GM10248 (cell line): ENCODE measurements around the gene ACKR4.

ENCODE experiments used
- CTCF ChIA-PET: fragments of 300-600 bp; sonication (Branson Sonifier 250); formaldehyde crosslinking; extraction: SDS; loops from one replicate; lab custom pipeline; 2021; ENCODE audit warnings: antibody characterized with exemption; lab: Yijun Ruan, JAX
- POLR2A ChIA-PET: fragments of 350-650 bp; sonication (Branson Sonifier 250); formaldehyde crosslinking; extraction: SDS; loops from one replicate; lab custom pipeline; 2020; ENCODE audit warnings: antibody characterized with exemption; lab: Yijun Ruan, JAX
- DNase-seq: peaks from one replicate; pipeline ENCODE4 v3.0.0; 2012; ENCODE audit errors: extremely low spot score
- CTCF ChIP-seq: IDR thresholded peaks from 2 replicates; pipeline ENCODE4 v1.5.1; 2012; ENCODE audit warnings: mild to moderate bottlenecking, low read depth; ENCODE audit errors: extremely low read depth, missing control alignments, control extremely low read depth

Gene ACKR4

GRCh38 chr3:132616780-132617179 is 19.7 kb downstream of the ACKR4 start:
- POLR2A ChIA-PET, result no interaction called here
- TF ChIP-seq CTCF, result no peak
- no peak for DNase-seq
- CTCF ChIA-PET, result interaction anchor here (1.0 to 2.6 kb wide), 2 partner anchors 9 to 80 kb away, joined by 3 to 9 read pairs; no protein-coding TSS in a partner anchor

DNA sequence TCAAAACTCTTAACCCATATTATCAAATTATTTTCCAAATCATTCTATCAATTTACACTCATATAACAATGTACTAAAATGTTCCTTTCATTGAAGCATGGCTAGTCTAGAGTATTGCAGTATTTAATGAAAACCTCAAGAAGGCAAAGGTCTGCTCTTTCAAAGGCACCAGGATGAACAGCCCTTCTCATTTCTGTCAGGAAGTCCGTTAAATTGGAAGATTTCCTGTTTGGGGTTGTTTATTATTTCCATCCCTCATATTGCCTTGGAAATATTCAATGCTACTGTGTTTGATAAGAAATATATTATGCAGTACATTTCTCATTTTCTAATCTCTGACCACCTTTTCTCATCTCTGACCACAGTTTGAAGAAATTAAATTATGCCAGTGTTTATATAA is 25.1 kb downstream of the ACKR4 start:
- ChIA-PET POLR2A (no interaction called here), CTCF (interaction anchor here (1.6 kb wide), 1 partner anchor 86 kb away, joined by 5 read pairs; no protein-coding TSS in a partner anchor)
- TF ChIP-seq CTCF, result no peak
- DNase-seq, result no peak

DNA sequence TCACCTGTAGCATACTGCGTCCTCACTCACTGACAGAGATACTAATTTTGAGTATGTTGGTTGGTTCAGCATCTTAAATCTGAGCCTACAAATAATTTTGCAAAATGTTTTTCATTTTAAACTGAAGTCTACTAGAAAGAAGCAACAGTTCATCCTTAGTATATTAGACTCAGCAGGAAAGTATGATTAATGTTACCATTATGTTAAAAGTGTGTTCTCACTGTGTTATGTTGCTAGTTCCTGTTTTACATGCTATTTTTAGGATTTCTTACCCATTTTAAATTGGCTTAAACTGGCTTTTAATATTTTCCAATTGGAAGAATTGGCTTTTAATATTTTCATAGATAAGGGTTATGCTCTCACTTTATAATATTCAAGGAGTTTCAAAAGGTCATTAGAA is 25.7 kb downstream of the ACKR4 start:
- ChIA-PET POLR2A (no interaction called here), CTCF (interaction anchor here (1.2 to 2.0 kb wide), 5 partner anchors 19 to 1851 kb away, joined by 3 to 9 read pairs (median 4); no protein-coding TSS in a partner anchor)
- no peak for TF ChIP-seq CTCF
- DNase-seq, result no peak

DNA sequence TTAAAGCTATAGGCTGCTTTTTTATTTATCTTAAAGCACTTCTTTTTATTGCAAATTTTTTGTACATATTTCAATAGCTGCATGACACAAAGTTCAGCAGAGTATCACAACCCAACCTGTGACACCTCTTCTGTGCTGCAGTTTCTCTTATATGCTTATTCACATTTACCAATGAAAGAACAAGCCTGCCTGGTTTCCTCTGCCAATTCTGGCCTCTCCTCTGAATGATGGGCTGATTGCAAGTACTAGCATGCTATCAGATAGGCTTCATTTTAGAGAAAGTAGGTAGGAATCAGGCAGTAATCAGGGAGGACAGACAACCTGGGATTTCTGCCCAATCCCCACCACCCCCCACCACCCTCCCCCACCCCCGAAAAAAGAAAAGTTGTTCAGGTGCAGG is 26.6 kb downstream of the ACKR4 start:
- CTCF ChIA-PET, result interaction anchor here (1.2 to 2.0 kb wide), 6 partner anchors 18 to 1850 kb away, joined by 3 to 9 read pairs (median 4); no protein-coding TSS in a partner anchor
- POLR2A ChIA-PET, result interaction anchor here (0.6 kb wide), 1 partner anchor 87 kb away, joined by 3 read pairs; no protein-coding TSS in a partner anchor
- no peak for DNase-seq
- TF ChIP-seq CTCF, result no peak

- POLR2A ChIA-PET, result no interaction called here
- CTCF ChIA-PET, result interaction anchor here (3.3 to 3.4 kb wide), 2 partner anchors 11 to 18 kb away, joined by 13 to 28 read pairs; no protein-coding TSS in a partner anchor
- DNase-seq, result no peak
- no peak for TF ChIP-seq CTCF
Measured at GRCh38 chr3:132624790-132625189, 27.7 kb downstream of the ACKR4 start.

DNA sequence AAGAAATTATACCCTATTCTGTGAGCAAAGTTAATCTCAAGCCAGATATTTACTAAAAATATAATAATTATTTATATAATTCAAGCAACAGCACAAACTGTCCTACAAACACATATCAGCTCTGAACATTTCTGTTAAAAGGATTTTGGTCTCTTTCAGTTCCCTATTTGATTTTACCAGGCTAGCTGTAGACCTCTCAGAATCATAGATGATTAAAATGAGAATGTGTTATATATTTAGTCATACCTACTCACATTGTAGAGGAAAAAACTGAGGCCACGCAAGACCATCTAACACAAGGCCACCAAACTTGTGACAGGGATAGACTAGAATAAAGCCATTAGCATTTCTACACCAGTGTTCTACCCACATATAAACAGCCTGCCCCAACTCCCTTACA is 28.5 kb downstream of the ACKR4 start:
- ChIA-PET POLR2A (no interaction called here), CTCF (interaction anchor here (1.4 to 3.4 kb wide), 4 partner anchors 10 to 89 kb away, joined by 5 to 28 read pairs (median 10); no protein-coding TSS in a partner anchor)
- TF ChIP-seq CTCF, result no peak
- peak; percentile 51 for DNase-seq
